Upper lobe of left lung (tissue), 4 donors: ENCODE data around the gene GUCD1.

Experiments used
- EP300 ChIP-seq, 4 donors: sonication (generic); formaldehyde crosslinking; IDR thresholded peaks; one replicate each; pipeline ENCODE4 v1.5.1; 2017; ENCODE audit warnings: antibody characterized with exemption in 4 of 4, control low read depth in 2 of 4
- TF ChIP-seq, protein P1 (sequence below), 6 experiments: fragments of 450-650 bp in 4 of 6; fragments of 200-600 bp in 2 of 6; sonication (generic) in 2 of 6; IDR thresholded peaks; one replicate each; pipeline ENCODE4 v1.5.1; 2016 to 2019; ENCODE audit warnings: antibody characterized with exemption in 6 of 6

DNA sequence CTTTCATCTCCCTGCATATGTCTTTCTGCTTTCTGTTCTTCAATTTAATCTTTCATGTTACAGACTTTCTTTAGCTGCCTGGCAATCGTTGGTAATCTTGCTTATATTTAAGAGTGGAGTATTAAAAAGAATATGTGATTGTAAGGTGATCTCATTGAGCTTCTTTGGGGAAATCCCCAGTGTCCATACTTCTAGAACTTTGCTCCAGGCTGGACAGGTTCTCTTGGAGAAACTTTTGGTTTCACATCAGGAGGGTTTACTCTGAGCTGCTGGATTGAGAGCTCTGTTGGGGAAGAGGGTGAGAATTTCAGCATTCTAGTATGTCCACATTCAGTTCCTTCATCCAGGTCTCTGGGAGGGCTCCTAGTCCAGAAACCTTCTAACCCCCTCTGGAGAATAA, 21.8 kb upstream of the GUCD1 start:
- TF ChIP-seq, protein P1, sequence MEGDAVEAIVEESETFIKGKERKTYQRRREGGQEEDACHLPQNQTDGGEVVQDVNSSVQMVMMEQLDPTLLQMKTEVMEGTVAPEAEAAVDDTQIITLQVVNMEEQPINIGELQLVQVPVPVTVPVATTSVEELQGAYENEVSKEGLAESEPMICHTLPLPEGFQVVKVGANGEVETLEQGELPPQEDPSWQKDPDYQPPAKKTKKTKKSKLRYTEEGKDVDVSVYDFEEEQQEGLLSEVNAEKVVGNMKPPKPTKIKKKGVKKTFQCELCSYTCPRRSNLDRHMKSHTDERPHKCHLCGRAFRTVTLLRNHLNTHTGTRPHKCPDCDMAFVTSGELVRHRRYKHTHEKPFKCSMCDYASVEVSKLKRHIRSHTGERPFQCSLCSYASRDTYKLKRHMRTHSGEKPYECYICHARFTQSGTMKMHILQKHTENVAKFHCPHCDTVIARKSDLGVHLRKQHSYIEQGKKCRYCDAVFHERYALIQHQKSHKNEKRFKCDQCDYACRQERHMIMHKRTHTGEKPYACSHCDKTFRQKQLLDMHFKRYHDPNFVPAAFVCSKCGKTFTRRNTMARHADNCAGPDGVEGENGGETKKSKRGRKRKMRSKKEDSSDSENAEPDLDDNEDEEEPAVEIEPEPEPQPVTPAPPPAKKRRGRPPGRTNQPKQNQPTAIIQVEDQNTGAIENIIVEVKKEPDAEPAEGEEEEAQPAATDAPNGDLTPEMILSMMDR (IDR thresholded peaks at IDR 0.05) = no peak
- TF ChIP-seq EP300 (IDR thresholded peaks at IDR 0.05) = no peak
